CD4-positive, alpha-beta T cell (primary cell): ENCODE data around the gene DAPK1. TPM values are rescaled to one million over a fixed set of nuclear protein-coding genes. Genes with fewer than 3 reads are reported as not detected.

ENCODE experiments used
- ATAC-seq: fragments of 200-7000 bp; cut with Tn5 transposase; one replicate; pipeline ENCODE4 v1.10.0; 2022; ENCODE audit warnings: mild to moderate bottlenecking; ENCODE audit not compliant: poor library complexity
- CTCF ChIA-PET: fragments of 350-600 bp; sonication (Branson Sonifier 250); formaldehyde crosslinking; loops from one replicate; lab custom pipeline; 2021; ENCODE audit warnings: antibody characterized with exemption, inconsistent platforms; lab: Charles Lee
- POLR2A ChIA-PET: fragments of 350-600 bp; sonication (Branson Sonifier 250); formaldehyde crosslinking; loops from one replicate; lab custom pipeline; 2021; ENCODE audit warnings: antibody characterized with exemption, inconsistent platforms; lab: Charles Lee
- DNase-seq, 14 experiments: peaks; one replicate each; pipeline ENCODE4 v3.0.0-alpha.2; 2013 to 2020; ENCODE audit warnings: mixed read lengths in 2 of 14
- H3K27ac ChIP-seq, 2 donors: one replicate each; pipeline versions ENCODE4 v1.5.1 to v1.7.0; 2013; ENCODE audit warnings: low read length in 2 of 2, low read depth in 1 of 2, mild to moderate bottlenecking in 1 of 2
- H3K27me3 ChIP-seq, 2 experiments: 1 replicate in 1 of 2; 2 replicates in 1 of 2; pipeline versions ENCODE4 v1.6.1 to v1.7.0; 2013; ENCODE audit warnings: low read length in 2 of 2, control low read depth in 1 of 2, mild to moderate bottlenecking in 1 of 2, moderate library complexity in 1 of 2; ENCODE audit not compliant: insufficient read depth in 2 of 2, control insufficient read depth in 1 of 2
- H3K36me3 ChIP-seq: one replicate; pipeline ENCODE4 v1.6.1; 2013; ENCODE audit warnings: low read length, control low read depth; ENCODE audit not compliant: insufficient read depth
- H3K4me1 ChIP-seq: one replicate; pipeline ENCODE4 v1.6.1; 2013; ENCODE audit warnings: low read length, control low read depth; ENCODE audit not compliant: insufficient read depth
- H3K4me3 ChIP-seq: one replicate; pipeline ENCODE4 v1.5.1; 2013; ENCODE audit warnings: mild to moderate bottlenecking, low read length, moderate library complexity
- H3K9me3 ChIP-seq, 2 experiments: 1 replicate in 1 of 2; 2 replicates in 1 of 2; pipeline versions ENCODE4 v1.6.1 to v1.7.0; 2013; ENCODE audit warnings: low read length in 2 of 2, mild to moderate bottlenecking in 2 of 2, control low read depth in 1 of 2, moderate library complexity in 1 of 2; ENCODE audit not compliant: control insufficient read depth in 1 of 2, insufficient read depth in 1 of 2
- H3K27ac Mint-ChIP-seq: one replicate; pipeline ENCODE4 v1.8.0; 2020; ENCODE audit warnings: mixed read lengths
- H3K27me3 Mint-ChIP-seq: one replicate; pipeline ENCODE4 v1.8.0; 2021; ENCODE audit warnings: mixed read lengths
- H3K36me3 Mint-ChIP-seq: one replicate; pipeline ENCODE4 v1.8.0; 2021; ENCODE audit warnings: low read depth, mixed read lengths
- H3K4me1 Mint-ChIP-seq: one replicate; pipeline ENCODE4 v1.8.0; 2021; ENCODE audit warnings: low read depth, mixed read lengths
- H3K4me3 Mint-ChIP-seq: one replicate; pipeline ENCODE4 v1.8.0; 2020; ENCODE audit warnings: mild to moderate bottlenecking, mixed read lengths
- H3K9me3 Mint-ChIP-seq: one replicate; pipeline ENCODE4 v1.8.0; 2020; ENCODE audit warnings: mixed read lengths
- intact Hi-C, 2 experiments: fragments of 100-400 bp; cut with DNase I in 1 of 2; cut with micrococcal nuclease in 1 of 2; formaldehyde crosslinking; loops; one replicate each; pipeline versions ENCODE4 v1.15.1 to v1.9.0; 2023 to 2025; cut with DNase I, micrococcal nuclease
- total RNA-seq, 174 experiments: library from RNA in 2 of 174; stranded (reverse) in 2 of 174; gene quantifications; one replicate each; pipeline ENCODE4 v1.2.3 and lab custom pipeline; 2021 to 2026
- TF ChIP-seq, protein P1 (sequence below): fragments of 200-600 bp; IDR thresholded peaks from one replicate; pipeline ENCODE4 v1.8.0; 2022; ENCODE audit warnings: antibody characterized with exemption, mild to moderate bottlenecking

The DAPK1 gene
- total RNA-seq, 2 experiments from 2014 or later = 2.7 TPM

DNA sequence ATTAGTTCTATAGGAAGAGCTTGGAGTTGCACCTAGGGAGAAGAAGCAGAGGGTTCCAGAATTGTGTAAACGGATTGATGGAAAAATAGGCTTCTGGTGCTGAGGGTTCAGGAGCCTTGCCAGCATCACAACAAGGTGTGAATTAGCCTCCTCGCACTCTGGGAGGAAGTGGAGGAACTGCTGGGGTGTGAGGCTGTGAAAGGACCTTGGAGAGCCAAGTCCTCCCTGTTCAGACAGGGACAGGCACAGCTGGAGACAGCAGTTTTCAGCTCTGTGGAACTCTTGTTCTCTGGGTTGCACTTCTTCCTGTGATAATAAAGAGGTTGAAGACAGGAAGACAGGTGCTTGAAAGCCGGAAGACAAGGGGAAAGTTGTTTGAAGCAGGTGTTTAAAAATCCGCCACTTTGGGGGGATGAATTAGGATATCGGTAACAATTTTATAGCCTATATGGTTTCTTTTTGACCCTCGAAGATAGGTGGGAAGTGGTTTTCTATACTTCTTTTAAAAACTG lies 22.6 kb downstream of the DAPK1 start:
- intact Hi-C loops = no loop called here
- H3K4me3 Mint-ChIP-seq = peak overlapping the region; percentile 58
- H3K9me3 ChIP-seq = peaks cover 0 to 10% of the 10 kb centered on the region in 2 experiments
- ATAC-seq (no peak), DNase-seq (no peak)
- no peaks in the 10 kb centered on the region for H3K9me3 Mint-ChIP-seq
- no peaks in the 10 kb centered on the region for H3K36me3 Mint-ChIP-seq
- no peaks in the 10 kb centered on the region for H3K36me3 ChIP-seq
- TF ChIP-seq, protein P1, sequence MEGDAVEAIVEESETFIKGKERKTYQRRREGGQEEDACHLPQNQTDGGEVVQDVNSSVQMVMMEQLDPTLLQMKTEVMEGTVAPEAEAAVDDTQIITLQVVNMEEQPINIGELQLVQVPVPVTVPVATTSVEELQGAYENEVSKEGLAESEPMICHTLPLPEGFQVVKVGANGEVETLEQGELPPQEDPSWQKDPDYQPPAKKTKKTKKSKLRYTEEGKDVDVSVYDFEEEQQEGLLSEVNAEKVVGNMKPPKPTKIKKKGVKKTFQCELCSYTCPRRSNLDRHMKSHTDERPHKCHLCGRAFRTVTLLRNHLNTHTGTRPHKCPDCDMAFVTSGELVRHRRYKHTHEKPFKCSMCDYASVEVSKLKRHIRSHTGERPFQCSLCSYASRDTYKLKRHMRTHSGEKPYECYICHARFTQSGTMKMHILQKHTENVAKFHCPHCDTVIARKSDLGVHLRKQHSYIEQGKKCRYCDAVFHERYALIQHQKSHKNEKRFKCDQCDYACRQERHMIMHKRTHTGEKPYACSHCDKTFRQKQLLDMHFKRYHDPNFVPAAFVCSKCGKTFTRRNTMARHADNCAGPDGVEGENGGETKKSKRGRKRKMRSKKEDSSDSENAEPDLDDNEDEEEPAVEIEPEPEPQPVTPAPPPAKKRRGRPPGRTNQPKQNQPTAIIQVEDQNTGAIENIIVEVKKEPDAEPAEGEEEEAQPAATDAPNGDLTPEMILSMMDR = no peak
- ChIA-PET POLR2A (no interaction called here), CTCF (no interaction called here)
- no peaks in the 10 kb centered on the region for H3K27me3 ChIP-seq
- no peak overlapping the region for H3K4me3 ChIP-seq
- H3K27ac Mint-ChIP-seq = peak overlapping the region; percentile 48
- peaks cover 5% of the 10 kb centered on the region for H3K4me1 ChIP-seq
- peaks cover 3% of the 10 kb centered on the region for H3K27me3 Mint-ChIP-seq
- peaks cover 8% of the 10 kb centered on the region for H3K4me1 Mint-ChIP-seq
- no peak overlapping the region for H3K27ac ChIP-seq

DNA sequence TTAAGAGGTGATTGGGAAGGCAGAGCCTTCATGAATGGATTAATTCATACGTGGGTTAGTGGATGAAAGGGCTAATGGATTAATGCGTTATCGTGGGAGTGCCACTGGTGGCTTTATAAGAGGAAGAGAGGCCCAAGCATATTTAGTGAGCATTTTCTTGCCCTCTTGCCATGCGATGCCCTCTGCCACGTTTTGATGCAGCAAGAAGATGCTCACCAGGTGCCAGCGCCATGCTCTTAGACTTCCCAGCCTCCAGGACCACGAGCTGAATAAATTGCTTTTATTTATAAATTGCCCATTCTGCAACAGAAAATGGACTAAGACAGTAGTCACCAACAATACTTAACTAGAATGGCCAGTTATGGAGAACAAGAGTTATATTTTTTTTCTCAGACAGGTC lies 24.2 kb downstream of the DAPK1 start:
- Histone ChIP-seq H3K4me1 (no peaks in the 10 kb centered on the region), H3K36me3 (no peaks in the 10 kb centered on the region), H3K9me3 (peaks cover 0 to 5% of the 10 kb centered on the region in 2 experiments), H3K27me3 (no peaks in the 10 kb centered on the region), H3K4me3 (no peak overlapping the region), H3K27ac (no peak overlapping the region)
- Mint-ChIP-seq H3K36me3 (no peaks in the 10 kb centered on the region), H3K27me3 (no peaks in the 10 kb centered on the region), H3K4me1 (peaks cover 8% of the 10 kb centered on the region), H3K4me3 (no peak overlapping the region), H3K9me3 (no peaks in the 10 kb centered on the region), H3K27ac (no peak overlapping the region)
- POLR2A ChIA-PET = no interaction called here
- intact Hi-C loops = no loop called here
- DNase-seq = no peak
- ATAC-seq = no peak
- TF ChIP-seq, protein P1 = no peak
- CTCF ChIA-PET = no interaction called here

DNA sequence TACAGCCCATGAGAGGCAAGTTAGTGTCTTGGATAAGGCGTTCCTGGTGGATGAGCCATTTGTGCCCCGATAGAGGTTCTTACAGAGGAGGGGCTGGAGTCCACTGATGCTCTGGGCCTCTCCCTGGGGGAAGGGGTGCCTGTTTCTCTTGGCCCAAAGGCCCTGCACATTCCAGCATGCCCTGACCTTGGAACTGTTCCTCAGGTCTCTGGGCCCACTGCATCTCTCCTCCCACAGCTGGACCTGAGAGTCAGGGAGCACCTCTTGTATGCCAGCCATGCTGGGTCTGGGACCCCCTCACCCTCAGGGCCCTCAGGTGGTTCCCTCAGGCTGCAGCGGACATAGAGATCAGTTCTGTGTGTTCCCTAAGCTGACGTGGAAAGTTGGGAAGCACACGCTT lies 26.4 kb downstream of the DAPK1 start:
- H3K9me3 ChIP-seq = peaks cover 0 to 5% of the 10 kb centered on the region in 2 experiments
- POLR2A ChIA-PET = no interaction called here
- no peaks in the 10 kb centered on the region for H3K4me1 ChIP-seq
- Mint-ChIP-seq H3K9me3 (no peaks in the 10 kb centered on the region), H3K4me3 (no peak overlapping the region), H3K27ac (no peak overlapping the region), H3K27me3 (no peaks in the 10 kb centered on the region), H3K36me3 (no peaks in the 10 kb centered on the region), H3K4me1 (peaks cover 8% of the 10 kb centered on the region)
- DNase-seq (no peak), ATAC-seq (no peak)
- no peak overlapping the region for H3K27ac ChIP-seq
- H3K4me3 ChIP-seq = no peak overlapping the region
- H3K27me3 ChIP-seq = no peaks in the 10 kb centered on the region
- CTCF ChIA-PET = no interaction called here
- TF ChIP-seq, protein P1 = no peak
- intact Hi-C loops = no loop called here
- no peaks in the 10 kb centered on the region for H3K36me3 ChIP-seq
